ENCODE measurements around the gene SDHAF1. TPM values are rescaled to one million over a fixed set of nuclear protein-coding genes. Genes with fewer than 3 reads are reported as not detected.
"Not testable (repeated sequence)": the region's sequence is repeated elsewhere in the genome, so short reads cannot be mapped to it uniquely, and the experiment has no call there.

Gene SDHAF1
- total RNA-seq, 1 experiment from 2014 or later = 28.1 TPM

DNA sequence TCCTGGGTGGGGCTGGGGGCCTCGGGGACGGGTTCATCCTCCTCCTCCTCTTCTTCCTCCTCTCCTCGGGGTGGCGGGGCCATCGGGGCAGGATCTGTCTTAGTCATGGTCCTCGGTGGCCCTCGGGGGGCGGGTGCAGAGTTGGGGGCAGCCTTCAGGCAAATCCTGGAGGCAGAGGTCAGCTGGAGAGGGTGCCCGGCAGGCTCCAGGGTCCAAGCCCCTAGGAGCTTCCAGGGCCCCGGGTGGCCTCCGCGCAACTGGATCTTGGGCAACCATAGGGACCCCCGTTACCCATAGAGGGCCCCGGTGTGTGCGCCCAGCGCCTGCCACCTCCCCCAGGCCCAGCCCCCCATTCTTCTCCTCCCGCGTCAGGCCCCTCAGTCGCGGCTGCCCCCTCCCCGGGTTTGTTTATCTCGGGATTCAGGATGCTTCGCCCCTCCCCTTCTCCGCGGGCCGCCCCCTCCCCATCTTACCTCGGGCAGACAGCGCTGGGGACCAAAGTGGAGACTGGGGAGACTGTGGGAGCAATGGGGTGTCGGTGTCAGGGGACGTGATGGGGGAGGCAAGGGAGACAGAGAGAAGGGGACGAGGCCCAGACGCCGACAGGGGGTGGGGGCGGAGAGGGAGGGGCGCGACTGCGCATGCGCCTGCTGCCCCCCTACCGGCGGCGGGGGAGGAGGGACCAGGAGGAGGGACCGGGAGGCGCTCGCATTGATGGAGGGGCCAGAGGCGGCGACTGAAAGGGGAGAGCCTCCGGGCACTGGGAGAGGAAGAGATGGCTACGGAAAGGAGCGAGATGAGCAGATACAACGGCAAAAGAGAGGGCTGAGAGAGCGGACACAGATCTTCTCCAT lies 37.5 kb downstream of the SDHAF1 start, which contains the start of gene CLIP3:
Gene CLIP3 (minus strand): TSS at position 623 of the 854 bp plus-strand sequence. CDS start 516 bp downstream, at position 107.
- BruUV-seq (replicated peaks) = no TSS peak
- ChIA-PET CTCF (no interaction called here), POLR2A (no interaction called here)
- intact Hi-C loops (cut with micrococcal nuclease; ENCODE audit: unreplicated experiment) = no loop called here
- Histone ChIP-seq H3K9me3 (no peaks in the 10 kb centered on the region), H3K4me1 (no peaks in the 10 kb centered on the region; the same call in 1 of the 2 replicates), H3K27me3 (replicated peaks; ENCODE audit: control insufficient read depth, insufficient read depth, low read length) (no peaks in the 10 kb centered on the region), H3K36me3 (ENCODE audit: control insufficient read depth, insufficient read depth, low read length) (peaks cover 2% of the 10 kb centered on the region; the same call in 1 of the 2 replicates), H3K4me3 (ENCODE audit: low read depth, low read length) (no peak within 1 kb of the TSS)
- Mint-ChIP-seq H3K9me3 (ENCODE audit: unreplicated experiment) (no peaks in the 10 kb centered on the region), H3K4me1 (ENCODE audit: low read depth, unreplicated experiment) (peaks cover 12% of the 10 kb centered on the region), H3K4me3 (ENCODE audit: unreplicated experiment) (no peak within 1 kb of the TSS), H3K27me3 (ENCODE audit: insufficient read depth, unreplicated experiment) (no peaks in the 10 kb centered on the region), H3K27ac (ENCODE audit: unreplicated experiment) (no peak within 1 kb of the TSS), H3K36me3 (ENCODE audit: insufficient read depth, unreplicated experiment) (peaks cover 30% of the 10 kb centered on the region)
- DNase-seq = no peak
- TF ChIP-seq CTCF (IDR thresholded peaks at IDR 0.05; ENCODE audit: insufficient read depth in 1 of 2, low read depth in 1 of 2, low read length in 1 of 2, severe bottlenecking in 1 of 2, unreplicated experiment in 1 of 2) = no peak

GRCh38 chr19:36040495-36040894 lies 45.5 kb downstream of the SDHAF1 start:
- H3K9me3 Mint-ChIP-seq (ENCODE audit: unreplicated experiment) = no peaks in the 10 kb centered on the region
- CTCF ChIA-PET = no interaction called here
- no peaks in the 10 kb centered on the region for H3K27me3 ChIP-seq (replicated peaks; ENCODE audit: control insufficient read depth, insufficient read depth, low read length)
- intact Hi-C loops (cut with micrococcal nuclease; ENCODE audit: unreplicated experiment) = no loop called here
- H3K36me3 ChIP-seq (ENCODE audit: control insufficient read depth, insufficient read depth, low read length) = no peaks in the 10 kb centered on the region
- no peak overlapping the region for H3K4me3 Mint-ChIP-seq (ENCODE audit: unreplicated experiment)
- H3K4me1 Mint-ChIP-seq (ENCODE audit: low read depth, unreplicated experiment) = peaks cover 33% of the 10 kb centered on the region
- no TSS peak for BruUV-seq (replicated peaks)
- no peak overlapping the region for H3K4me3 ChIP-seq (ENCODE audit: low read depth, low read length)
- H3K36me3 Mint-ChIP-seq (ENCODE audit: insufficient read depth, unreplicated experiment) = peaks cover 35% of the 10 kb centered on the region
- H3K27ac Mint-ChIP-seq (ENCODE audit: unreplicated experiment) = peak overlapping the region; percentile 91
- no peak for DNase-seq
- POLR2A ChIA-PET = no interaction called here
- peaks cover 22% of the 10 kb centered on the region for H3K4me1 ChIP-seq
- TF ChIP-seq CTCF (IDR thresholded peaks at IDR 0.05; ENCODE audit: insufficient read depth in 1 of 2, low read depth in 1 of 2, low read length in 1 of 2, severe bottlenecking in 1 of 2, unreplicated experiment in 1 of 2) = no peak
- no peaks in the 10 kb centered on the region for H3K9me3 ChIP-seq
- H3K27me3 Mint-ChIP-seq (ENCODE audit: insufficient read depth, unreplicated experiment) = no peaks in the 10 kb centered on the region

GRCh38 chr19:36041092-36041491 lies 46.1 kb downstream of the SDHAF1 start:
- CTCF ChIA-PET = interaction anchor here (0.8 to 1.2 kb wide), 2 partner anchors 33 to 1035 kb away, joined by 5 to 9 read pairs; partner anchors contain the start of gene SYNE4
- DNase-seq; intact Hi-C loops (cut with micrococcal nuclease; ENCODE audit: unreplicated experiment): not testable (repeated sequence)

More at GRCh38 chr19:36041092-36041491, 46.1 kb downstream of the SDHAF1 start:
- not testable (repeated sequence) for H3K9me3 ChIP-seq; H3K9me3 Mint-ChIP-seq (ENCODE audit: unreplicated experiment); H3K27me3 ChIP-seq (replicated peaks; ENCODE audit: control insufficient read depth, insufficient read depth, low read length); H3K36me3 ChIP-seq (ENCODE audit: control insufficient read depth, insufficient read depth, low read length); H3K4me3 ChIP-seq (ENCODE audit: low read depth, low read length); BruUV-seq (replicated peaks); H3K27me3 Mint-ChIP-seq (ENCODE audit: insufficient read depth, unreplicated experiment)
- H3K4me1 ChIP-seq = peaks cover 22% of the 10 kb centered on the region
- H3K4me1 Mint-ChIP-seq (ENCODE audit: low read depth, unreplicated experiment) = peaks cover 29% of the 10 kb centered on the region
- H3K27ac Mint-ChIP-seq (ENCODE audit: unreplicated experiment) = peak overlapping the region; percentile 91
- peak overlapping the region; percentile 35 for H3K4me3 Mint-ChIP-seq (ENCODE audit: unreplicated experiment)
- POLR2A ChIA-PET = interaction anchor here (0.8 kb wide), 1 partner anchor 15 kb away, joined by 3 read pairs; no protein-coding TSS in a partner anchor
- peaks cover 35% of the 10 kb centered on the region for H3K36me3 Mint-ChIP-seq (ENCODE audit: insufficient read depth, unreplicated experiment)

Measured in Caco-2 (cell line).